Mesendoderm (in vitro differentiated cells): ENCODE data around the gene TSPAN18.

Source experiments
- DNase-seq: peaks from one replicate; pipeline ENCODE4 v3.0.0; 2013
- H2AK5ac ChIP-seq: 2 replicates; pipeline ENCODE4 v1.6.1; 2013; ENCODE audit warnings: low read length, inconsistent platforms
- H2BK120ac ChIP-seq: 2 replicates; pipeline ENCODE4 v1.6.1; 2013; ENCODE audit warnings: low read depth, mild to moderate bottlenecking, low read length, moderate library complexity, mixed read lengths
- H2BK15ac ChIP-seq: replicated peaks from 2 replicates; pipeline ENCODE4 v1.6.1; 2013; ENCODE audit warnings: low read depth, mild to moderate bottlenecking, moderate library complexity
- H2BK5ac ChIP-seq: 2 replicates; pipeline ENCODE4 v1.6.1; 2013; ENCODE audit warnings: low read length, inconsistent platforms
- H3K18ac ChIP-seq: 2 replicates; pipeline ENCODE4 v1.6.1; 2013; ENCODE audit warnings: mild to moderate bottlenecking, low read length, mixed read lengths
- H3K23ac ChIP-seq: one replicate; pipeline ENCODE4 v1.6.1; 2013; ENCODE audit warnings: low read length
- H3K27ac ChIP-seq: 2 replicates; pipeline ENCODE4 v1.5.1; 2013; ENCODE audit warnings: low read depth, mild to moderate bottlenecking, inconsistent platforms, low read length, moderate library complexity
- H3K27me3 ChIP-seq: 2 replicates; pipeline ENCODE4 v1.6.1; 2013; ENCODE audit warnings: low read length, control low read depth, mild to moderate bottlenecking, inconsistent platforms; ENCODE audit not compliant: insufficient read depth, poor library complexity
- H3K36me3 ChIP-seq: 2 replicates; pipeline ENCODE4 v1.6.1; 2013; ENCODE audit warnings: low read length, inconsistent platforms; ENCODE audit not compliant: control insufficient read depth, insufficient read depth
- H3K4ac ChIP-seq: one replicate; pipeline ENCODE4 v1.6.1; 2013; ENCODE audit warnings: low read depth, mild to moderate bottlenecking, low read length, moderate library complexity
- H3K4me1 ChIP-seq: 2 replicates; pipeline ENCODE4 v1.6.1; 2013; ENCODE audit warnings: low read depth, low read length, inconsistent platforms; ENCODE audit not compliant: control insufficient read depth
- H3K4me2 ChIP-seq: 2 replicates; pipeline ENCODE4 v1.6.1; 2013; ENCODE audit warnings: low read length
- H3K4me3 ChIP-seq: 2 replicates; pipeline ENCODE4 v1.5.1; 2013; ENCODE audit warnings: mild to moderate bottlenecking, low read length
- H3K56ac ChIP-seq: one replicate; pipeline ENCODE4 v1.6.1; 2013; ENCODE audit warnings: low read length
- H3K79me1 ChIP-seq: 2 replicates; pipeline ENCODE4 v1.6.1; 2013; ENCODE audit warnings: low read length, inconsistent platforms
- H3K79me2 ChIP-seq: 2 replicates; pipeline ENCODE4 v1.6.1; 2013; ENCODE audit warnings: mild to moderate bottlenecking, low read length; ENCODE audit not compliant: control insufficient read depth, insufficient read depth
- H3K9ac ChIP-seq: 2 replicates; pipeline ENCODE4 v1.6.1; 2013; ENCODE audit warnings: low read length, inconsistent platforms
- H4K5ac ChIP-seq: one replicate; pipeline ENCODE4 v1.6.1; 2013; ENCODE audit warnings: low read length
- H4K8ac ChIP-seq: one replicate; pipeline ENCODE4 v1.6.1; 2013; ENCODE audit warnings: low read depth, mild to moderate bottlenecking, control low read depth, low read length, moderate library complexity
- WGBS: extraction: QIAGEN DNeasy Blood & Tissue Kit; methylation state at CpG from one replicate; pipeline ENCODE4 v1.1.7; 2013; ENCODE audit warnings: low lambda C conversion rate, missing lambda C conversion rate; ENCODE audit not compliant: insufficient coverage; ENCODE audit errors: extremely low coverage; 5-methylcytosine and 5-hydroxymethylcytosine counted together

Gene TSPAN18

GRCh38 chr11:44771252-44771734, 44.5 kb downstream of the TSPAN18 start:
- Histone ChIP-seq H3K4ac (no peak overlapping the region), H3K4me1 (peaks cover 2% of the 10 kb centered on the region), H3K79me2 (no peaks in the 10 kb centered on the region), H2BK120ac (no peak overlapping the region), H2BK15ac (no peak overlapping the region), H4K5ac (no peak overlapping the region), H4K8ac (no peak overlapping the region), H3K27ac (no peak overlapping the region), H3K4me2 (no peak overlapping the region), H3K27me3 (no peaks in the 10 kb centered on the region), H3K23ac (no peak overlapping the region), H3K36me3 (no peaks in the 10 kb centered on the region), H2BK5ac (no peak overlapping the region), H3K9ac (no peak overlapping the region), H2AK5ac (no peak overlapping the region), H3K4me3 (no peak overlapping the region), H3K56ac (no peak overlapping the region), H3K79me1 (no peaks in the 10 kb centered on the region), H3K18ac (no peak overlapping the region)
- no peak for DNase-seq

GRCh38 chr11:44771841-44772240, 45.1 kb downstream of the TSPAN18 start:
- Histone ChIP-seq H3K4me2 (no peak overlapping the region), H2BK5ac (no peak overlapping the region), H2BK15ac (no peak overlapping the region), H3K36me3 (no peaks in the 10 kb centered on the region), H3K4me1 (peaks cover 2% of the 10 kb centered on the region), H3K9ac (no peak overlapping the region), H3K23ac (no peak overlapping the region), H3K27ac (no peak overlapping the region), H3K4ac (no peak overlapping the region), H3K4me3 (no peak overlapping the region), H2BK120ac (no peak overlapping the region), H4K5ac (no peak overlapping the region), H2AK5ac (no peak overlapping the region), H3K56ac (no peak overlapping the region), H3K79me2 (no peaks in the 10 kb centered on the region), H3K27me3 (no peaks in the 10 kb centered on the region), H3K18ac (no peak overlapping the region), H3K79me1 (no peaks in the 10 kb centered on the region), H4K8ac (no peak overlapping the region)
- DNase-seq: no peak
- WGBS: no CpG with 5 or more reads among the region's 3 CpGs

- H3K4me3 ChIP-seq: no peak overlapping the region
- no peaks in the 10 kb centered on the region for H3K79me1 ChIP-seq
- H2BK5ac ChIP-seq: no peak overlapping the region
- no peak overlapping the region for H4K8ac ChIP-seq
- H3K4me1 ChIP-seq: peaks cover 6% of the 10 kb centered on the region
- DNase-seq: no peak
- H3K4ac ChIP-seq: no peak overlapping the region
- no peak overlapping the region for H3K4me2 ChIP-seq
- H3K79me2 ChIP-seq: no peaks in the 10 kb centered on the region
- H3K23ac ChIP-seq: no peak overlapping the region
- H2BK15ac ChIP-seq: no peak overlapping the region
- no CpG with 5 or more reads among the region's 9 CpGs for WGBS
- peak overlapping the region; percentile 6 for H3K18ac ChIP-seq
- no peak overlapping the region for H3K56ac ChIP-seq
- H3K36me3 ChIP-seq: no peaks in the 10 kb centered on the region
- H4K5ac ChIP-seq: no peak overlapping the region
- H3K9ac ChIP-seq: no peak overlapping the region
- H3K27ac ChIP-seq: no peak overlapping the region
- H2BK120ac ChIP-seq: no peak overlapping the region
- H2AK5ac ChIP-seq: no peak overlapping the region
- H3K27me3 ChIP-seq: no peaks in the 10 kb centered on the region
Measured at GRCh38 chr11:44773351-44773965, 46.7 kb downstream of the TSPAN18 start.

GRCh38 chr11:44774108-44774507, 47.3 kb downstream of the TSPAN18 start:
- no peak overlapping the region for H3K9ac ChIP-seq
- H3K4me3 ChIP-seq: no peak overlapping the region
- no peak overlapping the region for H3K4ac ChIP-seq
- H3K4me2 ChIP-seq: no peak overlapping the region
- no peak overlapping the region for H2AK5ac ChIP-seq
- H3K79me2 ChIP-seq: no peaks in the 10 kb centered on the region
- no peak overlapping the region for H3K23ac ChIP-seq
- H3K4me1 ChIP-seq: peaks cover 6% of the 10 kb centered on the region
- no peak overlapping the region for H2BK5ac ChIP-seq
- H3K18ac ChIP-seq: no peak overlapping the region
- no peak overlapping the region for H4K8ac ChIP-seq
- H2BK120ac ChIP-seq: no peak overlapping the region
- H3K27ac ChIP-seq: no peak overlapping the region
- H4K5ac ChIP-seq: no peak overlapping the region
- H3K36me3 ChIP-seq: no peaks in the 10 kb centered on the region
- peak; percentile 78 for DNase-seq
- no CpG with 5 or more reads among the region's 2 CpGs for WGBS
- H2BK15ac ChIP-seq: no peak overlapping the region
- H3K56ac ChIP-seq: no peak overlapping the region
- no peaks in the 10 kb centered on the region for H3K79me1 ChIP-seq
- no peaks in the 10 kb centered on the region for H3K27me3 ChIP-seq

- no peak overlapping the region for H3K4me3 ChIP-seq
- no peak overlapping the region for H2BK120ac ChIP-seq
- no peak overlapping the region for H3K56ac ChIP-seq
- no peak overlapping the region for H3K18ac ChIP-seq
- no peak for DNase-seq
- no peak overlapping the region for H2AK5ac ChIP-seq
- no peak overlapping the region for H2BK5ac ChIP-seq
- no peak overlapping the region for H2BK15ac ChIP-seq
- H3K4me2 ChIP-seq: no peak overlapping the region
- H3K27me3 ChIP-seq: no peaks in the 10 kb centered on the region
- no peaks in the 10 kb centered on the region for H3K79me1 ChIP-seq
- H3K4me1 ChIP-seq: peaks cover 6% of the 10 kb centered on the region
- no peak overlapping the region for H4K5ac ChIP-seq
- no CpG with 5 or more reads among the region's 4 CpGs for WGBS
- no peaks in the 10 kb centered on the region for H3K36me3 ChIP-seq
- H3K4ac ChIP-seq: no peak overlapping the region
- H3K9ac ChIP-seq: no peak overlapping the region
- no peak overlapping the region for H4K8ac ChIP-seq
- H3K23ac ChIP-seq: no peak overlapping the region
- no peaks in the 10 kb centered on the region for H3K79me2 ChIP-seq
- H3K27ac ChIP-seq: no peak overlapping the region
Measured at GRCh38 chr11:44774731-44775130, 48.0 kb downstream of the TSPAN18 start.

- H3K56ac ChIP-seq: no peak overlapping the region
- H3K4me1 ChIP-seq: peaks cover 8% of the 10 kb centered on the region
- no peak overlapping the region for H2BK15ac ChIP-seq
- no CpG with 5 or more reads among the region's 12 CpGs for WGBS
- H3K18ac ChIP-seq: no peak overlapping the region
- no peak overlapping the region for H3K27ac ChIP-seq
- H3K4me3 ChIP-seq: no peak overlapping the region
- H3K9ac ChIP-seq: no peak overlapping the region
- no peaks in the 10 kb centered on the region for H3K36me3 ChIP-seq
- no peak overlapping the region for H3K23ac ChIP-seq
- no peak overlapping the region for H2AK5ac ChIP-seq
- H2BK5ac ChIP-seq: no peak overlapping the region
- DNase-seq: peak; percentile 91
- H3K79me1 ChIP-seq: no peaks in the 10 kb centered on the region
- no peaks in the 10 kb centered on the region for H3K79me2 ChIP-seq
- H3K4ac ChIP-seq: no peak overlapping the region
- H3K27me3 ChIP-seq: no peaks in the 10 kb centered on the region
- H4K8ac ChIP-seq: no peak overlapping the region
- H4K5ac ChIP-seq: no peak overlapping the region
- no peak overlapping the region for H2BK120ac ChIP-seq
- no peak overlapping the region for H3K4me2 ChIP-seq
Measured at GRCh38 chr11:44775366-44775984, 48.7 kb downstream of the TSPAN18 start.
